T-helper 2 cell treated with Interferon-gamma antibody and Interleukin-4, amounts not matched to agents 5 μg/mL and 100 μg/mL, for 36 hours (primary cell): ENCODE data around the gene TEX52.

ENCODE experiments used
- DNase-seq: peaks from one replicate; pipeline ENCODE4 v3.0.0; 2021; ENCODE audit warnings: low spot score
- H3K27ac Mint-ChIP-seq: one replicate; pipeline ENCODE4 v1.8.0; 2021; ENCODE audit warnings: mild to moderate bottlenecking, mixed read lengths
- H3K27me3 Mint-ChIP-seq: one replicate; pipeline ENCODE4 v1.8.0; 2021; ENCODE audit warnings: low read depth, mixed read lengths
- H3K36me3 Mint-ChIP-seq: one replicate; pipeline ENCODE4 v1.8.0; 2021; ENCODE audit warnings: low read depth, mixed read lengths
- H3K4me1 Mint-ChIP-seq: one replicate; pipeline ENCODE4 v1.8.0; 2021; ENCODE audit warnings: low read depth, mixed read lengths
- H3K4me3 Mint-ChIP-seq: one replicate; pipeline ENCODE4 v1.8.0; 2022; ENCODE audit warnings: mild to moderate bottlenecking, moderate library complexity, mixed read lengths
- H3K9me3 Mint-ChIP-seq: one replicate; pipeline ENCODE4 v1.8.0; 2021; ENCODE audit warnings: mixed read lengths

TEX52 gene

DNA sequence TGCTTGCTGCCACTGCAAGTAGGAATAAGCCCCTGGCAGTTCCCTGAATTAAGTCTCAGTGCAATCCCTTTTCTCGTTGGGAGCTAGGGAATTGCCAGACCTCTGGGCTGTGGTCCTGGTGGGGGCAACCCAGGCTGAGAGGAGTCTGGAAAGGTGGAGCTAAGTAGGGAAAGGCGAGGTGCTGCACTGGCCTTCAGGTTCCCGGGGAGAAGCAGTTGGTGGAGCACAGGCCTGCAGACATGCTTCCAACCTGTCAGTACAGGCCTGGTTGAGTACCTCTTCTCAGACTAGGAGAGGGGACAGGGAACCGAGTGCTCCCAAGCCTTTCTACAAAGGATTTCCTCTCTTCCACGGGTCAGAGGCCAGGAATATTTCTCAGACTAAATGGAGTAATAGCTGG lies 23.5 kb downstream of the TEX52 start:
- DNase-seq, result no peak
- H3K27me3 Mint-ChIP-seq, result no peaks in the 10 kb centered on the region
- H3K36me3 Mint-ChIP-seq, result peaks cover 6% of the 10 kb centered on the region
- H3K9me3 Mint-ChIP-seq, result no peaks in the 10 kb centered on the region
- no peak overlapping the region for H3K27ac Mint-ChIP-seq
- no peaks in the 10 kb centered on the region for H3K4me1 Mint-ChIP-seq
- H3K4me3 Mint-ChIP-seq, result no peak overlapping the region

DNA sequence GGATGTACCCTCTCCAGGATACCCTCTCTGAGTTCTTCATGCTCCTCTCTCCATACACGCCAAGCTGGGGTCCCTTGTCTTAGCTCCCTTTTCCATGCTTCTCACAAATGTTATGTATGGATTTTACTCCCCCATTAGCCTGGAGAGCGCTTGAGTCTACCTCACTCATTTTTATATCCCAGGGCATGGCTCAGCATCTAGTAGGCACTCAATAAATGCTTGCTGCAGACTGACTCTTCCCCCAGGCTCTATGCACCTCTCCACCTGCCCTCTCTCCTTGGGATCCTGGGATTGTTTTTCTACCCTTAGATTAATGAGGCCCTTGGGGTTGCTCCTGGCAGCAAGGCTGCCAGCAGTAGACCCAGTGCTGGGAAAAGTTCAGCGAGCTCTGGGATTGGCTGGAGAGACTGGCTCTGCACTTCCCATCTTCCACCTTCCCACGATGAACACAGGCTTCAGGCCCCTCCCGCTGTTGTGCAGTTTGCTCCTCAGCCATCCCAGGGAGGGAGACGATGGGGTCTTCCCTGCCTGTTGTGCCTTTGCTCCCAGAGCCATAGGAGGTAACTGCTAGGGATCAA lies 24.2 kb downstream of the TEX52 start:
- DNase-seq, result no peak
- Mint-ChIP-seq H3K27ac (no peak overlapping the region), H3K9me3 (no peaks in the 10 kb centered on the region), H3K36me3 (peaks cover 9% of the 10 kb centered on the region), H3K27me3 (no peaks in the 10 kb centered on the region), H3K4me3 (no peak overlapping the region), H3K4me1 (no peaks in the 10 kb centered on the region)

DNA sequence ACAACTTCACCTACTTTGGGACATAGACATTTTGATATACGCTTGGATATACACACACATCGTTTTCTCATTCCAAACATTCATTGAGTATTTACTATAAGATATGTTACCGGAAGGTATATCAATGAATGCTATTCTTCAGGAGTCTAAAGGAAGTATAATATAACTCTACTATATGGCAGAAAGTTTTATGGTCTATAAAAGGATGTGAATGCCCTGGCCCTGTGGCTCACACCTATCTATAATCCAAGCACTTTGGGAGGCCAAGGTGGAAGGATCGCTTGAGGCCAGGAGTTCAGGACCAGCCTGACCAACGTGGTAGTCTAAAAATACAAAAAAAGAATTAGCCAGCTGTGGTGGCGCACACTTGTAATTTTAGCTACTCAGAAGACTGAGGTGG lies 27.6 kb downstream of the TEX52 start:
- H3K36me3 Mint-ChIP-seq, result peaks cover 23% of the 10 kb centered on the region
- H3K4me1 Mint-ChIP-seq, result no peaks in the 10 kb centered on the region
- H3K27me3 Mint-ChIP-seq, result no peaks in the 10 kb centered on the region
- H3K27ac Mint-ChIP-seq, result no peak overlapping the region
- no peak for DNase-seq
- H3K9me3 Mint-ChIP-seq, result no peaks in the 10 kb centered on the region
- no peak overlapping the region for H3K4me3 Mint-ChIP-seq

DNA sequence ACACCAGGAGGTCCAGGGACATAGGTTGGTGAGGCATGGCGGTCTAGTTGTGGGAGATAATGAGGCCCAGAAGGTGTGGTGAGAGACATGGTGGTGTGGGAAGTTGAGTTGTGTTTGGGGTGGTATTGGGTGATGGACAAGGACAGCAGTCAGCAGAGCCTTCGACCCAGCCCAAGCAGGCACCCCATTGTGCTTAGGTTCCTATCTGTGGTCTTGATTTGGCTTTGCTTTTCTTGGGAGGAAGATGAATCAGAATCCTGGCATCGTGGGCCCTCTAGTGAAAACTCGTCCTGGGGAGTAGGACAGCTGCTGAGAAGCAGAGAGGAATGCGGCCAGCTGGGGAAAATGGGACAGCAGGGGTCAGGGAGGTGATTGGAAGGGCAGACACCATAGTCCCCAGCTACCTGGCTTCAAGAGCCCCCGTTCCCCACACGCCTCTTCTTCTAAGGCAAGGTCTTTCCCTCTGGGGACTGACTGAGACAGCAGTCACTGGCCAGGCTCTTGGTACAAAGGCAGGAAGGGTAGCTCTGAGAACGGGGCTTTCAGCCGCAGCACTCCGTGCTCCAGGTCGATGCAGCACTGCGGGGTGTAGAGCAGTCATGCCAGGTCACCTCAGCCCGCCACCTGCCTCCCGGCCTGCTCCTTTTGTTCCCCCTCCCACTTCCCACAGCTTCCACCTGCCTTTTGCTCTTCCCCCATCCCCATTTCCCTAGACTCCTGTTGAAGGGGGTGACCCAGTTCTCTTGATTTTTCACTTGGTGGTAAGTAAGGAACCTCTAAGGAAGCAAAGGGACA lies 29.9 kb downstream of the TEX52 start:
- DNase-seq, result no peak
- H3K9me3 Mint-ChIP-seq, result no peaks in the 10 kb centered on the region
- peaks cover 35% of the 10 kb centered on the region for H3K36me3 Mint-ChIP-seq
- no peak overlapping the region for H3K4me3 Mint-ChIP-seq
- no peaks in the 10 kb centered on the region for H3K4me1 Mint-ChIP-seq
- no peak overlapping the region for H3K27ac Mint-ChIP-seq
- no peaks in the 10 kb centered on the region for H3K27me3 Mint-ChIP-seq

GRCh38 chr12:2826036-2826435 lies 30.8 kb downstream of the TEX52 start:
- H3K36me3 Mint-ChIP-seq, result peaks cover 36% of the 10 kb centered on the region
- H3K4me1 Mint-ChIP-seq, result no peaks in the 10 kb centered on the region
- no peak for DNase-seq
- no peak overlapping the region for H3K4me3 Mint-ChIP-seq
- no peak overlapping the region for H3K27ac Mint-ChIP-seq
- H3K9me3 Mint-ChIP-seq, result no peaks in the 10 kb centered on the region
- H3K27me3 Mint-ChIP-seq, result no peaks in the 10 kb centered on the region

GRCh38 chr12:2825132-2825531 lies 31.7 kb downstream of the TEX52 start:
- Mint-ChIP-seq H3K4me3 (no peak overlapping the region), H3K36me3 (peaks cover 35% of the 10 kb centered on the region), H3K4me1 (no peaks in the 10 kb centered on the region), H3K9me3 (no peaks in the 10 kb centered on the region), H3K27me3 (no peaks in the 10 kb centered on the region), H3K27ac (no peak overlapping the region)
- DNase-seq, result no peak

DNA sequence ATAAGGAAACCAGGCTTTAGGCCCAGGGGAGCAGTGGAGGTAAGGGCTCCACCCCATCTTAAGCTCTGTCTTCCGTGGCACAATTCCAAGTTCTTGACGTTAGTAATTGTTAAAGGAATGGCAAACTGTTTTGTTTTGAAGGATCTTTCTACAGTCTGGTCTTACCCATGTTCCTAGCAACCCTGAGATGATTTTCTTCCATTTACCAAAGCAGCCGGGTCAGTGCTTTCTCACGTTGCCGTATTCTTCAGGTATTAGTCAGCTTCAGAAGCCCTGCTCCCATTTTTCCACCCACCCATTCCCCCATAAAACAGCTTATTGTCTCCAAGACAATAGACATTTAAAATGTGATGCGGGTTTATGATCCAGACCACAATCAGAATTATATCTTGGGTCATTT lies 32.3 kb downstream of the TEX52 start:
- Mint-ChIP-seq H3K9me3 (no peaks in the 10 kb centered on the region), H3K27ac (no peak overlapping the region), H3K4me1 (no peaks in the 10 kb centered on the region), H3K36me3 (peaks cover 41% of the 10 kb centered on the region), H3K27me3 (no peaks in the 10 kb centered on the region), H3K4me3 (no peak overlapping the region)
- DNase-seq, result no peak

GRCh38 chr12:2823483-2823882 lies 33.4 kb downstream of the TEX52 start:
- H3K27ac Mint-ChIP-seq, result no peak overlapping the region
- DNase-seq, result no peak
- H3K27me3 Mint-ChIP-seq, result no peaks in the 10 kb centered on the region
- H3K36me3 Mint-ChIP-seq, result peaks cover 42% of the 10 kb centered on the region
- H3K4me3 Mint-ChIP-seq, result no peak overlapping the region
- no peaks in the 10 kb centered on the region for H3K4me1 Mint-ChIP-seq
- no peaks in the 10 kb centered on the region for H3K9me3 Mint-ChIP-seq

DNA sequence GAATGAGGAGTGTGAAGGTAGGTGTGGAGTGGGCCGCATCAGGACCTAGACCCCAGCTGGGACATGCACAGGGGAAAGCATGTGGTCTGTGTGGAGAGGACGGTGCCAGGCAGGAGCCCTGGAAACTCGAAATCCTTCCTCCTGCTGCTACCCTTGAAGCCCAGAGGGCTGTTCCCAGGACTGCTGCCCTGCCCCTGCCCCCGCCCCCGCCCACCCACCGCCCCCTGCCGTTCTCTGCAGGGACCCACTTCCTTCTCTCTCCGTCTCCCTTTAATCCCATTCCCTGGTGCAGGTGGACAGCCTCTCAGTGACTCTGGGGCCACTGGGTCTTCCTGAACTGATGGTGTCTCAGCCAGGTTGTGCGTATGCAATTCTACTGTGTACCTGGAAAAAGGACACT lies 36.4 kb downstream of the TEX52 start:
- H3K9me3 Mint-ChIP-seq, result no peaks in the 10 kb centered on the region
- DNase-seq, result no peak
- H3K27ac Mint-ChIP-seq, result no peak overlapping the region
- H3K27me3 Mint-ChIP-seq, result no peaks in the 10 kb centered on the region
- no peaks in the 10 kb centered on the region for H3K4me1 Mint-ChIP-seq
- peaks cover 42% of the 10 kb centered on the region for H3K36me3 Mint-ChIP-seq
- no peak overlapping the region for H3K4me3 Mint-ChIP-seq

GRCh38 chr12:2819810-2820209 lies 37.0 kb downstream of the TEX52 start:
- no peaks in the 10 kb centered on the region for H3K27me3 Mint-ChIP-seq
- H3K9me3 Mint-ChIP-seq, result no peaks in the 10 kb centered on the region
- H3K4me3 Mint-ChIP-seq, result no peak overlapping the region
- peaks cover 38% of the 10 kb centered on the region for H3K36me3 Mint-ChIP-seq
- DNase-seq, result no peak
- no peaks in the 10 kb centered on the region for H3K4me1 Mint-ChIP-seq
- peak overlapping the region; percentile 20 for H3K27ac Mint-ChIP-seq

- Mint-ChIP-seq H3K27ac (peak overlapping the region; percentile 99), H3K4me3 (peak overlapping the region; percentile 100), H3K36me3 (peaks cover 12% of the 10 kb centered on the region), H3K9me3 (no peaks in the 10 kb centered on the region), H3K4me1 (peaks cover 11% of the 10 kb centered on the region), H3K27me3 (peaks cover 2% of the 10 kb centered on the region)
- DNase-seq, result peak; percentile 53
Observed at GRCh38 chr12:2813214-2814185, 43.3 kb downstream of the TEX52 start.

GRCh38 chr12:2812290-2813213 lies 44.3 kb downstream of the TEX52 start, which contains the start of gene ITFG2:
TSS of gene ITFG2 (plus strand) at chr12:2812668. CDS start at chr12:2812761, 93 bp downstream.
- Mint-ChIP-seq H3K9me3 (no peaks in the 10 kb centered on the region), H3K36me3 (peaks cover 7% of the 10 kb centered on the region), H3K4me3 (peak within 1 kb of the TSS; percentile 100), H3K27me3 (peaks cover 2% of the 10 kb centered on the region), H3K4me1 (peaks cover 11% of the 10 kb centered on the region), H3K27ac (peak within 1 kb of the TSS; percentile 99)
- peak; percentile 97 for DNase-seq

- Mint-ChIP-seq H3K4me1 (peaks cover 11% of the 10 kb centered on the region), H3K9me3 (no peaks in the 10 kb centered on the region), H3K27me3 (peaks cover 2% of the 10 kb centered on the region), H3K4me3 (peak overlapping the region; percentile 100), H3K27ac (no peak overlapping the region), H3K36me3 (peaks cover 7% of the 10 kb centered on the region)
- DNase-seq, result no peak
Observed at GRCh38 chr12:2811801-2812200, 45.0 kb downstream of the TEX52 start.
